22Rv1 (cell line): ENCODE measurements around the gene DPP6.

Source experiments
- H3K27ac ChIP-seq: fragments of 450-650 bp; 2 replicates; pipeline ENCODE4 v1.5.1; 2017
- CTCF ChIP-seq: fragments of 450-650 bp; IDR thresholded peaks from 2 replicates; pipeline ENCODE4 v1.5.1; 2017; ENCODE audit warnings: mild to moderate bottlenecking
- ZFX ChIP-seq: fragments of 450-650 bp; IDR thresholded peaks from 2 replicates; pipeline ENCODE4 v1.6.1; 2017; ENCODE audit warnings: antibody characterized with exemption, borderline replicate concordance

Gene DPP6

GRCh38 chr7:154880513-154880912 lies 828.3 kb downstream of the DPP6 start:
- H3K27ac ChIP-seq = no peak overlapping the region
- TF ChIP-seq CTCF = no peak
- TF ChIP-seq ZFX = no peak

DNA sequence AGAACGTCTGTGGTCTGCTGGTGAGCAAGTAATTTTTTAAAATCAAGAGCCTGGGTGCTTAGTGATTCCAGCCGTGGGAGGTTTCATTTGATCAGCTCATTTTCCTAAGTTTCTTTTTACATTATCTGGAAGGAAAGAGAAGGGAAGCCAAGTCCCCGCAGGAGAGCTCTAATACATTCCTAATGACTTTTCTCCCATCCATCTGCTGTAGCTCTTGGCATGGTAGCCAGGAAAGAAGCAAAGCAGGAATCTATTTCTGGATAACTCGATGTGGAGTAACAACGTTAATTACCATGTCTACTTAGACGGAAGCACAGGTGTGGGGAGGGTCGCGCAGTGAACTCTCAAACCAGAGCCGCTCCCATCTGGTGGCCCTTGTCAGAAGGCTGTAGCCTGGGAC lies 828.8 kb downstream of the DPP6 start:
- TF ChIP-seq ZFX (no peak), CTCF (no peak)
- H3K27ac ChIP-seq = no peak overlapping the region

DNA sequence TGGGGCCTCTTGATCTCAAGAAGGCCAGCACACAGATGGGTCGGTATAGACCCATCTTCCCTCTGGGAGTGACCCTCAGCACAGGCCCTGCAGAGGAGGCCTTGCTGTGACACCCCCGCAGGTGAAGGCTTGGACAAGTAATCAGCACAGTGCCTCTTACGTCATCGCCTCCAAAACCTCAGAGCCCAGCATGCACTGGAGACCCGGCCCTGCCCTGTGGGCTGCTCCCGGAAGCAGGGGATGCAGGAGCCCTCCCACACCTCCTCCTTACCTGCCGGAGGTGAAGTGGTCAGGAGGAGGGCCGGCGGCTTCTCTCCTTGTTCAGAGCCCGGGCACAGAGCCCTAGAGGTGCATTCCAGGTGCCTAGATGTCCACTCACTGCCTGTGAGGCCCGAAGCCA lies 829.3 kb downstream of the DPP6 start:
- H3K27ac ChIP-seq = no peak overlapping the region
- TF ChIP-seq CTCF (no peak), ZFX (no peak)

DNA sequence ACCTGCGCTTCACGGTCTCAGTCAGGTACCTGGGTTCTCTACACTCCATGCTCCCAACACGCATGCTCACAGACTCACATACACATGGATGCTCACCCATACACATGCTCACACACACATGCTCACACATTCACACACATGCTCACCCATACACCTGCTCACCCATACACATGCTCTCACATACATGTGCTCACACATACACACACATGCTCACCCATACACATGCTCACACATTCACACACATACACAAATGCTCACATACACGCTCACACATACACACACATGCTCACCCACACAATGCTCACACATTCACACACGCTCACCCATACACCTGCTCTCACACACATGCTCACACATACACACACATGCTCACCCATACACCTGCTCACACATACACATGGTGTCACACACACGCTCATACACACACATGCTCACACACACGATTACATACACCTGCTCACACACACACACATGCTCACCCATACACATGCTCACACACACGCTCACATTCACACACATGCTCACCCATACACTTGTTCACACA lies 830.8 kb downstream of the DPP6 start:
- no peak overlapping the region for H3K27ac ChIP-seq

GRCh38 chr7:154884348-154884920 lies 832.2 kb downstream of the DPP6 start:
- TF ChIP-seq ZFX (no peak), CTCF (no peak)

More for the DNA sequence above, 830.8 kb downstream of the DPP6 start:
- TF ChIP-seq CTCF = no peak
- TF ChIP-seq ZFX = no peak

DNA sequence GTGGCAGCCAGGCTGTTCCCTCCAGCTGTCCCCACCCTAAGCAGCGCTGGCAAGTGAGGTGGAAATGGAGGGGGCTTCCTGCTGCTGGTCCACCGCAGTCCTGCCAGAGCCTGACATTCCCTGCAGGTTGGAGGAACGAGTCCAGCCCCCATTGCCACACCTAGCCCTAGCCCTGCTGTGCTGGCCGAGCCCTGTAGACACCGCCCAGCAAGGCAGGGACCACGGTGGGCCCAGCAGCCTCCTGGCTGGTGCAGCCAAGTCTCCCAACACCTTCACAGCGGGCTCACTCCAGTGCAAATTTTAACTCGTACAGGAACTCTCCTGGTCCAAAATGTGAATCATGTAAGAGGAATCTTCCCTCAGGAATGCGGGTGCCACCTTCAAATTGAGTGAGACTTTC lies 834.4 kb downstream of the DPP6 start:
- TF ChIP-seq ZFX = no peak
- TF ChIP-seq CTCF = no peak
- H3K27ac ChIP-seq = no peak overlapping the region

More at GRCh38 chr7:154884348-154884920, 832.2 kb downstream of the DPP6 start:
- H3K27ac ChIP-seq = no peak overlapping the region

- TF ChIP-seq CTCF (no peak), ZFX (no peak)
- no peak overlapping the region for H3K27ac ChIP-seq
Measured at GRCh38 chr7:154888690-154889089, 836.5 kb downstream of the DPP6 start.
